Measurements from ENCODE around the gene PTPRM. TPM values are rescaled to one million over a fixed set of nuclear protein-coding genes. Genes with fewer than 3 reads are reported as not detected.

The PTPRM gene
- total RNA-seq, 1 experiment from 2014 or later = 14.5 TPM

DNA sequence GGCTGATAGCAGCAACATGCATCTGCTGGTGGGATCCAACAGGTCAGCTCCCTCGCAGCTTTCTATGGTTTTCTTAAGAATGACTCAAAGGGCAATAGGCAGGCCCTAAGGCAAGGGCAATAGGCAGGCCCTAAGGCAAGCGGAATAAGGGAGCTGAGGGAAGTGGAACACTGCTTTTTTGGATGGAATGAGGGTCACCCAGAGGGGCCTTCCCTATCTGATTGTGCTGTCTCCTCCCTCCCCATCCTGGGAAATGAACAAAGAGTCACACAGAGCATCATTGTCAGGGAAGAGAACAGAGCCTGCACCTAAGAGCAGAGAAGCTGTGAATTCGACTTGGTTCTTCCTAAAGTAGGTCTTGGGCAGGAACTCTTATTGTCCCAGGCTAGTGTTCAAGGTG, 43.3 kb upstream of the PTPRM start:
- H3K79me2 ChIP-seq (ENCODE audit: insufficient read depth, low read length) = no peaks in the 10 kb centered on the region
- no peaks in the 10 kb centered on the region for H3K36me3 ChIP-seq (ENCODE audit: control insufficient read depth in 1 of 2, insufficient read depth in 2 of 2, low read length in 2 of 2)
- no peaks in the 10 kb centered on the region for H4K20me1 ChIP-seq (ENCODE audit: insufficient read depth)
- intact Hi-C loops (cut with micrococcal nuclease) = no loop called here
- RAD21 ChIA-PET (ENCODE audit: low non-redundant PET in 1 of 2, low total read pairs in 2 of 2, uncharacterized antibody in 2 of 2, unreplicated experiment in 2 of 2) = no interaction called here
- TF ChIP-seq TCF7L2 (IDR thresholded peaks at IDR 0.05; ENCODE audit: borderline replicate concordance, extremely low read depth, insufficient read depth, insufficient read length) (no peak), RAD21 (IDR thresholded peaks at IDR 0.05; ENCODE audit: low read depth) (no peak), ZNF274 (IDR thresholded peaks at IDR 0.05; ENCODE audit: low read depth, low read length) (no peak), SP1 (IDR thresholded peaks at IDR 0.05; ENCODE audit: low read depth) (no peak), SIN3A (IDR thresholded peaks at IDR 0.05; ENCODE audit: low read depth) (no peak), CBX3 (IDR thresholded peaks at IDR 0.05; ENCODE audit: low read depth) (no peak), EZH2 (IDR thresholded peaks at IDR 0.05) (no peak), FOSL1 (IDR thresholded peaks at IDR 0.05; ENCODE audit: low read depth) (no peak), CEBPB (IDR thresholded peaks at IDR 0.05; ENCODE audit: low read depth) (no peak), JUND (IDR thresholded peaks at IDR 0.05) (no peak)
- TF ChIP-seq, protein P1, sequence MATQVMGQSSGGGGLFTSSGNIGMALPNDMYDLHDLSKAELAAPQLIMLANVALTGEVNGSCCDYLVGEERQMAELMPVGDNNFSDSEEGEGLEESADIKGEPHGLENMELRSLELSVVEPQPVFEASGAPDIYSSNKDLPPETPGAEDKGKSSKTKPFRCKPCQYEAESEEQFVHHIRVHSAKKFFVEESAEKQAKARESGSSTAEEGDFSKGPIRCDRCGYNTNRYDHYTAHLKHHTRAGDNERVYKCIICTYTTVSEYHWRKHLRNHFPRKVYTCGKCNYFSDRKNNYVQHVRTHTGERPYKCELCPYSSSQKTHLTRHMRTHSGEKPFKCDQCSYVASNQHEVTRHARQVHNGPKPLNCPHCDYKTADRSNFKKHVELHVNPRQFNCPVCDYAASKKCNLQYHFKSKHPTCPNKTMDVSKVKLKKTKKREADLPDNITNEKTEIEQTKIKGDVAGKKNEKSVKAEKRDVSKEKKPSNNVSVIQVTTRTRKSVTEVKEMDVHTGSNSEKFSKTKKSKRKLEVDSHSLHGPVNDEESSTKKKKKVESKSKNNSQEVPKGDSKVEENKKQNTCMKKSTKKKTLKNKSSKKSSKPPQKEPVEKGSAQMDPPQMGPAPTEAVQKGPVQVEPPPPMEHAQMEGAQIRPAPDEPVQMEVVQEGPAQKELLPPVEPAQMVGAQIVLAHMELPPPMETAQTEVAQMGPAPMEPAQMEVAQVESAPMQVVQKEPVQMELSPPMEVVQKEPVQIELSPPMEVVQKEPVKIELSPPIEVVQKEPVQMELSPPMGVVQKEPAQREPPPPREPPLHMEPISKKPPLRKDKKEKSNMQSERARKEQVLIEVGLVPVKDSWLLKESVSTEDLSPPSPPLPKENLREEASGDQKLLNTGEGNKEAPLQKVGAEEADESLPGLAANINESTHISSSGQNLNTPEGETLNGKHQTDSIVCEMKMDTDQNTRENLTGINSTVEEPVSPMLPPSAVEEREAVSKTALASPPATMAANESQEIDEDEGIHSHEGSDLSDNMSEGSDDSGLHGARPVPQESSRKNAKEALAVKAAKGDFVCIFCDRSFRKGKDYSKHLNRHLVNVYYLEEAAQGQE (IDR thresholded peaks at IDR 0.05; ENCODE audit: low read depth) = no peak
- TF ChIP-seq, protein P2, sequence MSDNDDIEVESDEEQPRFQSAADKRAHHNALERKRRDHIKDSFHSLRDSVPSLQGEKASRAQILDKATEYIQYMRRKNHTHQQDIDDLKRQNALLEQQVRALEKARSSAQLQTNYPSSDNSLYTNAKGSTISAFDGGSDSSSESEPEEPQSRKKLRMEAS (IDR thresholded peaks at IDR 0.05) = no peak
- H2AFZ ChIP-seq (ENCODE audit: low read depth, low read length, poor library complexity, severe bottlenecking) = no peak overlapping the region
- POLR2A ChIA-PET = no interaction called here
- H3K27me3 ChIP-seq (ENCODE audit: insufficient read depth, low read length) = no peaks in the 10 kb centered on the region
- BruUV-seq (replicated peaks) = no TSS peak
- H3K4me3 ChIP-seq (replicated peaks in 1 of 2; ENCODE audit: low read depth in 1 of 2, low read length in 2 of 2) = no peak overlapping the region
- CTCF ChIA-PET = no interaction called here
- no peaks in the 10 kb centered on the region for H3K9me2 ChIP-seq (ENCODE audit: insufficient read depth)
- ATAC-seq (no peak), DNase-seq (ENCODE audit: low read depth, low spot score) (no peak)
- no peak overlapping the region for H3K4me2 ChIP-seq (ENCODE audit: low read length)
- no peak overlapping the region for H3K27ac ChIP-seq (ENCODE audit: low read depth, low read length)
- H3K9me3 ChIP-seq (ENCODE audit: control insufficient read depth in 1 of 2, insufficient read depth in 1 of 2, low read depth in 1 of 2, low read length in 2 of 2) = no peaks in the 10 kb centered on the region
- H3K4me1 ChIP-seq (ENCODE audit: control insufficient read depth in 1 of 2, insufficient read depth in 2 of 2, low read length in 2 of 2) = no peaks in the 10 kb centered on the region
- no peak overlapping the region for H3K9ac ChIP-seq (ENCODE audit: low read length)

Data from HCT116 (cell line).